ENCODE data around the gene PCDH15. TPM values are rescaled to one million over a fixed set of nuclear protein-coding genes. Genes with fewer than 3 reads are reported as not detected.

PCDH15 gene
- total RNA-seq, 1 donor from 2014 or later: 3.2 TPM

DNA sequence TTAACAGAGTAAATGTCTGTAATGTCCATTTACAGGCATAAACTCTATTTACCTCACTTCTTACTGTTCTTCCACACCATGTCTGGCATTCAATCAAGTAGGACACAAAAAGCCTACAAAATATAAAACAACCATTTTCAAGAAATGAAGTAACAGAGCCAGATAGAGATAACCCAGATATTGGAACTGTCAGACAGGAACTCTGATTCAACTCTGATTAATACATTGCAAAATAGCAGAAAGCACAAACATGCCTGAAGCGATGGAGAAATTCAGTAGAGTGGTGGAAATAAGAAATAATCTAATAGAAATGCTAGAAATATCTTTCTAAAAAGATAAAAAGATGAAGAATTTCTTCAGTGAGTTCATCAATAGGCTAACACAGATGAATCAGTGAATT is 964.4 kb downstream of the PCDH15 start:
- TF ChIP-seq, protein P1, sequence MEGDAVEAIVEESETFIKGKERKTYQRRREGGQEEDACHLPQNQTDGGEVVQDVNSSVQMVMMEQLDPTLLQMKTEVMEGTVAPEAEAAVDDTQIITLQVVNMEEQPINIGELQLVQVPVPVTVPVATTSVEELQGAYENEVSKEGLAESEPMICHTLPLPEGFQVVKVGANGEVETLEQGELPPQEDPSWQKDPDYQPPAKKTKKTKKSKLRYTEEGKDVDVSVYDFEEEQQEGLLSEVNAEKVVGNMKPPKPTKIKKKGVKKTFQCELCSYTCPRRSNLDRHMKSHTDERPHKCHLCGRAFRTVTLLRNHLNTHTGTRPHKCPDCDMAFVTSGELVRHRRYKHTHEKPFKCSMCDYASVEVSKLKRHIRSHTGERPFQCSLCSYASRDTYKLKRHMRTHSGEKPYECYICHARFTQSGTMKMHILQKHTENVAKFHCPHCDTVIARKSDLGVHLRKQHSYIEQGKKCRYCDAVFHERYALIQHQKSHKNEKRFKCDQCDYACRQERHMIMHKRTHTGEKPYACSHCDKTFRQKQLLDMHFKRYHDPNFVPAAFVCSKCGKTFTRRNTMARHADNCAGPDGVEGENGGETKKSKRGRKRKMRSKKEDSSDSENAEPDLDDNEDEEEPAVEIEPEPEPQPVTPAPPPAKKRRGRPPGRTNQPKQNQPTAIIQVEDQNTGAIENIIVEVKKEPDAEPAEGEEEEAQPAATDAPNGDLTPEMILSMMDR (IDR thresholded peaks at IDR 0.05): no peak
- no peaks in the 10 kb centered on the region for H3K27me3 ChIP-seq
- DNase-seq: no peak
- no peak for ATAC-seq
- no peak overlapping the region for H3K27ac ChIP-seq
- intact Hi-C loops (cut with DNase I): no loop called here
- no peak overlapping the region for H3K4me3 ChIP-seq
- H3K36me3 ChIP-seq: no peaks in the 10 kb centered on the region
- H3K9me3 ChIP-seq: no peaks in the 10 kb centered on the region
- no peaks in the 10 kb centered on the region for H3K4me1 ChIP-seq

DNA sequence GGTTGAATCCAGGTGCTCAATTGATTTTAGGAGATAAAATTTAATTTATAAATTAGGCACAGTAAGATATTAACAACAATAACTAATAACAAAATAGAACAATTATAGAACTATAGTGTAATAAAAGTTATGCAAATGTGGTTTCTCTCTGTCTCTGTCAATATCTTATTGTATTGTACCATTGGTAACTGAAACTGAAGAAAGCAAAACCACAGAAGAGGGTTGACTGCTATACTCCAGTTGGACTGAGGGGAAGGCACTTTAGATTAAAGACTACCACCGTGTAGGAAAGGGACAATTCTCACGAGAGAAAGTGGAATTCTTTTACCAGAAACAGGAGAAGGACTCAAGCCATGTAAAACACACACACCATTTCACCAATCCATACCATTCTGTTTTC is 967.1 kb downstream of the PCDH15 start:
- Histone ChIP-seq H3K9me3 (no peaks in the 10 kb centered on the region), H3K4me1 (no peaks in the 10 kb centered on the region), H3K4me3 (no peak overlapping the region), H3K36me3 (no peaks in the 10 kb centered on the region), H3K27ac (no peak overlapping the region), H3K27me3 (no peaks in the 10 kb centered on the region)
- TF ChIP-seq, protein P1 (IDR thresholded peaks at IDR 0.05): no peak
- DNase-seq (no peak), ATAC-seq (no peak)
- intact Hi-C loops (cut with DNase I): no loop called here

DNA sequence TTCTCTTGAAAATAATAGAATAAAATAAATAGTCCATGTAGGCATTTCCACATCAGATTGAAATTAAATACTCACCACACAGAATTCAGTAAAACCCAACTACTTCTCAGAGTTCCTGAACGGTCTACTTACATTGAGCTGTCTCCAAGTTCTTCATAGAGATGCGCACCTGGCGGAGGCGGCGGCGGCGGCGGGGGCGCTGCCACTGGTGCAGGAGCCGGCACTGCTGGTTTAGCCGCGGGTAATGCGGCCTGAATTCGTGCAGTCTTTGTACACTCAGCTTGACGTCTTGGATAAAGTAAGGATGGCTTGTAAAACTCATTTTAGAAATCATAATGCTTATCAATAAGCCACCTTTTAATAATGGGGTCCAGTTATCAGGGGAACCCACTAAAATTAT is 973.8 kb downstream of the PCDH15 start:
- intact Hi-C loops (cut with DNase I): no loop called here
- no peaks in the 10 kb centered on the region for H3K9me3 ChIP-seq
- TF ChIP-seq, protein P1 (IDR thresholded peaks at IDR 0.05): no peak
- ATAC-seq (no peak), DNase-seq (no peak)
- no peaks in the 10 kb centered on the region for H3K27me3 ChIP-seq
- H3K27ac ChIP-seq: no peak overlapping the region
- no peak overlapping the region for H3K4me3 ChIP-seq
- no peaks in the 10 kb centered on the region for H3K36me3 ChIP-seq
- no peaks in the 10 kb centered on the region for H3K4me1 ChIP-seq

DNA sequence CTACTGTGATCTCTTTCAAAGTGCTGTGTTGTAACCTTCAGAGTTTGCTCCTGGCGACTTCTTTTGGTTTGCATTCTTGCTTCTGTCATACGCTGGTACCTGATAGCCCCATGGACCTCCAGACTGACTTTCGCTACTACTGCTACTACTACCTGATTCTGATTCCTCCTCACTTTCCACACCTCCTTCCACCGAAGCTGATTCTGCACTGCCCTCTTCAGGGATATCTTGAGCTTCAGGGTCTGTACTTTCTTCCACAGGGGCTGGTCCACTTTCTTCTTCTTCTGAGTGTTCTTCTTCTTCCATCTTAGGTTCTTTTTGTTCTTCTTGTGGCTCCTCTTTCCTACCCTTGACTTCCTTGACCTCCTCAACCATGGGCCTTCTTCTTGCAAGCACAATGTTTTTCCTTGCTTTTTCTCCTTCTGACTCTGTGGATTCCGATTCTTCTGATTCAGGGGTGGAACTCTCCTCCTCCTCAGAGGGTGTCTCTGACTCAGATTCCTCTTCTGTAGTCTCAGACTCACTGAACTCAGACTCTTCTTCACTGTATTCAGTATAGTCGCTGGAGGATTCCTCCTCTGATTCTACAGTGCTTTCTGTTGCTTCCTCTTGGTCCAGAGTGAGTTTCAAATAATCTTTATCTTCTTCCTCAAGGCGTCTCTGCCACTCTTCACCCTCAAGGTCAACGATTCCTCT is 992.2 kb downstream of the PCDH15 start:
- Histone ChIP-seq H3K4me3 (no peak overlapping the region), H3K27ac (no peak overlapping the region), H3K9me3 (no peaks in the 10 kb centered on the region), H3K36me3 (no peaks in the 10 kb centered on the region), H3K4me1 (no peaks in the 10 kb centered on the region), H3K27me3 (no peaks in the 10 kb centered on the region)
- TF ChIP-seq, protein P1 (IDR thresholded peaks at IDR 0.05): no peak
- ATAC-seq (no peak), DNase-seq (no peak)
- intact Hi-C loops (cut with DNase I): no loop called here

DNA sequence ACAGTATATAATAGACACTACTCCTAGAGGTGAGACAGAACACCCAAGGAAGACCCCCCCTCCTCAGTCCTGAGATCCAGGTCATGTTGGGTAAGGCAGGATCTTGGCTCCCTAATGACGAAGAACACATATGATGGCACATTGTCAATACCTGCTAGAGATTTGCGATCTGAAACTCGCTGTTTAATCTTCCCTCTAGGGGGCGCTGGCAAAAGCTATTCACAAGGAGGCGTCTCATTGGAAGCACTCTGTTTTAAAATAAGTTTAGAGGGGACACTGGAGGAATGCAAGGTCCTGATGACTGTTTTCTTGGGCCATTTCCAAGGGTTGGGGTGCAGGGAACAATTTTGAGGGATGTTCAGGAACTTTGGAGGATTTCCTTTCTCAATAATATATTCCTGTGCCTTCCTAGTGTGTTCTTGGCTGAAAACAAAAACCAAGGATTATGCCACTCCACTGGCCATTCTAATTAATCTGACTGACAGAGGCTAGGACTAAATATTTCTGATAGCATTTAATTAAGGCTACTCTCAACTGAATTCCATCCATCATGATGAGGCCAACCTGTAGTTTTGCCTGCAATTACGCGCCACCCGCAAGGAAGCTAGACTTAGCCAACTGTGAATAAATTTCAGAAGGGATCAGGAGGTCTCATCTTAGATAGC is 1014.7 kb downstream of the PCDH15 start:
- Histone ChIP-seq H3K9me3 (no peaks in the 10 kb centered on the region), H3K27me3 (no peaks in the 10 kb centered on the region), H3K4me1 (no peaks in the 10 kb centered on the region), H3K27ac (no peak overlapping the region), H3K36me3 (no peaks in the 10 kb centered on the region), H3K4me3 (no peak overlapping the region)
- DNase-seq (no peak), ATAC-seq (no peak)
- intact Hi-C loops (cut with DNase I): no loop called here
- TF ChIP-seq, protein P1 (IDR thresholded peaks at IDR 0.05): peak; percentile 16
